Endothelial cell of umbilical vein (primary cell): ENCODE data around the gene NT5DC2. TPM values are rescaled to one million over a fixed set of nuclear protein-coding genes. Genes with fewer than 3 reads are reported as not detected.

Experiments used
- BruUV-seq: library from RNA; stranded (reverse); fragments of 400-500 nt; replicated peaks from 2 replicates; lab custom pipeline; 2021; lab: Mats Ljungman, UMichigan
- CTCF ChIA-PET: fragments of 300-600, 350-600 bp; sonication (Branson Sonifier 250); formaldehyde crosslinking; loops from one replicate; lab custom pipeline; 2021; ENCODE audit warnings: antibody characterized with exemption, inconsistent platforms; lab: Charles Lee
- POLR2A ChIA-PET: fragments of 300-600, 350-600 bp; sonication (Branson Sonifier 250); formaldehyde crosslinking; loops from one replicate; lab custom pipeline; 2021; ENCODE audit warnings: antibody characterized with exemption, inconsistent platforms; lab: Charles Lee
- DNase-seq: peaks from one replicate; pipeline ENCODE4 v3.0.0-alpha.2; 2011; ENCODE audit warnings: low read depth, low spot score
- FAIRE-seq: peaks from 2 replicates; lab custom pipeline; 2011; peaks lifted over from hg19 to GRCh38; lab: Jason Lieb, UNC
- H2AFZ ChIP-seq: 2 replicates; pipeline ENCODE4 v1.6.0; 2012; ENCODE audit warnings: low read depth, low read length, control low read depth, inconsistent platforms
- H3K27ac ChIP-seq: 2 replicates; pipeline ENCODE4 v1.5.1; 2011; ENCODE audit warnings: low read depth, mild to moderate bottlenecking, control low read depth, low read length, moderate library complexity; ENCODE audit not compliant: insufficient read depth
- H3K27me3 ChIP-seq, 2 experiments: 2 replicates each; pipeline versions ENCODE4 v1.6.0 to v1.6.1; 2011; ENCODE audit warnings: low read length in 2 of 2, mixed read lengths in 1 of 2; ENCODE audit not compliant: control insufficient read depth in 2 of 2, insufficient read depth in 2 of 2
- H3K36me3 ChIP-seq, 2 experiments: 2 replicates in 1 of 2; 3 replicates in 1 of 2; pipeline ENCODE4 v1.5.1; 2011; ENCODE audit warnings: low read length in 2 of 2, mild to moderate bottlenecking in 1 of 2, moderate library complexity in 1 of 2; ENCODE audit not compliant: control insufficient read depth in 2 of 2, insufficient read depth in 2 of 2; ENCODE audit errors: extremely low read depth in 1 of 2
- H3K4me1 ChIP-seq: 3 replicates; pipeline ENCODE4 v1.5.1; 2011; ENCODE audit warnings: mild to moderate bottlenecking, low read length; ENCODE audit not compliant: control insufficient read depth, insufficient read depth; ENCODE audit errors: extremely low read depth
- H3K4me2 ChIP-seq: 2 replicates; pipeline ENCODE4 v1.6.1; 2011; ENCODE audit warnings: low read length, control low read depth, mixed read lengths; ENCODE audit not compliant: insufficient read depth
- H3K4me3 ChIP-seq, 3 experiments: fragments of 200-600 bp in 1 of 3; sonication (generic), shearing (Covaris generic) in 1 of 3; replicated peaks in 1 of 3; 2 replicates each; pipeline ENCODE4 v1.5.1; 2011 to 2016; ENCODE audit warnings: control low read depth in 3 of 3, low read length in 3 of 3, mild to moderate bottlenecking in 2 of 3, inconsistent platforms in 1 of 3, low read depth in 1 of 3, moderate library complexity in 1 of 3; ENCODE audit not compliant: insufficient read depth in 1 of 3
- H3K79me2 ChIP-seq: 2 replicates; pipeline ENCODE4 v1.6.0; 2012; ENCODE audit warnings: low read length, inconsistent platforms; ENCODE audit not compliant: control insufficient read depth, insufficient read depth
- H3K9ac ChIP-seq: replicated peaks from 2 replicates; pipeline ENCODE3; 2011; ENCODE audit warnings: low read length, control low read depth; ENCODE audit not compliant: insufficient read depth; ENCODE audit errors: extremely low read depth
- H3K9me1 ChIP-seq: replicated peaks from 3 replicates; pipeline ENCODE4 v1.6.0; 2011; ENCODE audit warnings: mild to moderate bottlenecking, low read length; ENCODE audit not compliant: control insufficient read depth, insufficient read depth; ENCODE audit errors: extremely low read depth
- H3K9me3 ChIP-seq: replicated peaks from 2 replicates; pipeline ENCODE4 v1.5.1; 2012; ENCODE audit warnings: low read length, inconsistent platforms; ENCODE audit not compliant: control insufficient read depth, insufficient read depth
- H4K20me1 ChIP-seq: replicated peaks from 2 replicates; pipeline ENCODE3; 2011; ENCODE audit warnings: mild to moderate bottlenecking, low read length; ENCODE audit not compliant: control insufficient read depth, insufficient read depth; ENCODE audit errors: extremely low read depth
- EZH2 ChIP-seq: IDR thresholded peaks from 2 replicates; pipeline ENCODE4 v1.6.1; 2012; ENCODE audit warnings: borderline replicate concordance, low read depth, mild to moderate bottlenecking, moderate library complexity, low read length, inconsistent platforms; ENCODE audit not compliant: severe bottlenecking
- GATA2 ChIP-seq: IDR thresholded peaks from 2 replicates; pipeline ENCODE4 v1.7.0; 2011; ENCODE audit warnings: low read depth, mild to moderate bottlenecking, moderate library complexity, mixed read lengths, low read length; ENCODE audit not compliant: insufficient read length, insufficient read depth
- JUN ChIP-seq: IDR thresholded peaks from 2 replicates; pipeline ENCODE4 v1.6.1; 2011; ENCODE audit warnings: borderline replicate concordance, low read depth; ENCODE audit not compliant: insufficient read length, insufficient read depth
- MAX ChIP-seq: IDR thresholded peaks from 2 replicates; pipeline ENCODE4 v1.6.1; 2011; ENCODE audit not compliant: insufficient read depth, insufficient read length
- MYC ChIP-seq: IDR thresholded peaks from one replicate; pipeline ENCODE4 v1.6.1; 2011; ENCODE audit warnings: mild to moderate bottlenecking, low read depth, low read length
- POLR2A ChIP-seq: IDR thresholded peaks from 2 replicates; pipeline ENCODE4 v1.6.1; 2012; ENCODE audit warnings: low read depth, mild to moderate bottlenecking, control low read depth, low read length
- POLR2AphosphoS5 ChIP-seq: IDR thresholded peaks from 2 replicates; pipeline ENCODE4 v1.6.1; 2012; ENCODE audit warnings: low read depth, mild to moderate bottlenecking, control low read depth, low read length, moderate library complexity; ENCODE audit not compliant: insufficient read depth
- dilution Hi-C: fragments of 300-500 bp; cut with MboI; formaldehyde crosslinking; loops from one replicate; pipeline ENCODE4 v1.15.0; 2019; ENCODE audit warnings: low sequenced_read_pairs; ENCODE audit not compliant: extremely low pct_ligation_motif_present
- intact Hi-C: fragments of 100-400 bp; cut with micrococcal nuclease; formaldehyde crosslinking; loops from one replicate; pipeline ENCODE4 v1.10.0; 2022
- polyA plus RNA-seq, 4 experiments: library from polyadenylated mRNA; depleted of rRNA in 3 of 4; stranded (reverse) in 3 of 4; unstranded in 1 of 4; fragments of >200 nt; gene quantifications; 2 replicates each; pipeline versions ENCODE4 v1.2.1 to v1.2.3, GENCODE V29; 2011 to 2012; ENCODE audit warnings: missing spikeins in 1 of 4
- total RNA-seq: library from RNA; stranded (reverse); gene quantifications from 2 replicates; pipeline ENCODE4 v1.2.3, GENCODE V29; 2021

The NT5DC2 gene
- total and polyA plus RNA-seq, 2 donors (not counting 3 experiments of a cell fraction or from before 2014, with no cell fraction given) = 298 to 402 TPM

GRCh38 chr3:52528586-52529375 is 4.9 kb downstream of the NT5DC2 start:
- no peak for DNase-seq
- Histone ChIP-seq H3K4me1 (peaks cover 36% of the 10 kb centered on the region), H4K20me1 (no peaks in the 10 kb centered on the region), H3K4me2 (no peak overlapping the region), H3K36me3 (peaks cover 9 to 36% of the 10 kb centered on the region in 2 experiments), H3K9ac (no peak overlapping the region), H3K27me3 (no peaks in the 10 kb centered on the region), H3K27ac (no peak overlapping the region), H3K9me1 (no peaks in the 10 kb centered on the region), H3K4me3 (no peak overlapping the region), H3K79me2 (peaks cover 41% of the 10 kb centered on the region), H2AFZ (no peak overlapping the region), H3K9me3 (no peaks in the 10 kb centered on the region)
- FAIRE-seq = no peak
- no peak for TF ChIP-seq EZH2
- no peak for TF ChIP-seq MAX
- TF ChIP-seq POLR2AphosphoS5 = peak; percentile 17
- no peak for TF ChIP-seq POLR2A
- TF ChIP-seq GATA2 = no peak
- no peak for TF ChIP-seq MYC
- no peak for TF ChIP-seq JUN
- ChIA-PET CTCF (no interaction called here), POLR2A (no interaction called here)
- dilution Hi-C loops = no loop called here
- intact Hi-C loops = no loop called here
- BruUV-seq = no TSS peak
